Mesenchymal stem cell (in vitro differentiated cells and primary cell): Measurements from ENCODE around the gene TMTC4.
A peak's percentile ranks its signal among the peaks of the same experiment; 100 is the strongest.
"Not testable (repeated sequence)": the region's sequence is repeated elsewhere in the genome, so short reads cannot be mapped to it uniquely, and the experiment has no call there.

Experiments used
- DNase-seq: peaks from one replicate; pipeline ENCODE4 v3.0.0-alpha.2; 2013
- H2AFZ ChIP-seq: one replicate; pipeline ENCODE4 v1.6.1; 2013; ENCODE audit warnings: low read depth, mild to moderate bottlenecking, control low read depth, inconsistent platforms, low read length, moderate library complexity
- H2AK5ac ChIP-seq: 2 replicates; pipeline ENCODE4 v1.6.1; 2013; ENCODE audit warnings: low read length, moderate library complexity, mild to moderate bottlenecking, inconsistent platforms; ENCODE audit not compliant: severe bottlenecking
- H2BK120ac ChIP-seq: one replicate; pipeline ENCODE4 v1.6.1; 2013; ENCODE audit warnings: low read depth, mild to moderate bottlenecking, inconsistent platforms, low read length, moderate library complexity
- H2BK12ac ChIP-seq, 2 experiments: one replicate each; pipeline ENCODE4 v1.6.1; 2013; ENCODE audit warnings: inconsistent platforms in 2 of 2, low read length in 2 of 2, mild to moderate bottlenecking in 2 of 2, moderate library complexity in 2 of 2, control low read depth in 1 of 2
- H2BK15ac ChIP-seq: one replicate; pipeline ENCODE4 v1.6.1; 2013; ENCODE audit warnings: mild to moderate bottlenecking, low read depth, inconsistent platforms; ENCODE audit not compliant: poor library complexity, severe bottlenecking
- H2BK5ac ChIP-seq: 2 replicates; pipeline ENCODE4 v1.6.1; 2013; ENCODE audit warnings: low read depth, mild to moderate bottlenecking, low read length, control low read depth, inconsistent platforms; ENCODE audit not compliant: poor library complexity, severe bottlenecking
- H3K14ac ChIP-seq, 2 experiments: one replicate each; pipeline ENCODE4 v1.6.1; 2013; ENCODE audit warnings: inconsistent platforms in 2 of 2, low read length in 2 of 2, control low read depth in 1 of 2, mild to moderate bottlenecking in 1 of 2, moderate library complexity in 1 of 2
- H3K18ac ChIP-seq, 2 experiments: one replicate each; pipeline ENCODE4 v1.6.1; 2013; ENCODE audit warnings: inconsistent platforms in 2 of 2, low read length in 2 of 2, control low read depth in 1 of 2, low read depth in 1 of 2, mild to moderate bottlenecking in 1 of 2
- H3K23ac ChIP-seq, 2 experiments: one replicate each; pipeline ENCODE4 v1.6.1; 2013; ENCODE audit warnings: inconsistent platforms in 2 of 2, low read length in 2 of 2, mild to moderate bottlenecking in 2 of 2, moderate library complexity in 2 of 2, control low read depth in 1 of 2
- H3K27ac ChIP-seq: 2 replicates; pipeline ENCODE4 v1.5.1; 2013; ENCODE audit warnings: mild to moderate bottlenecking, moderate library complexity, low read length, control low read depth, inconsistent platforms; ENCODE audit not compliant: poor library complexity, severe bottlenecking
- H3K27me3 ChIP-seq, 2 experiments: 2 replicates each; pipeline versions ENCODE4 v1.6.1 to v1.7.0; 2013; ENCODE audit warnings: low read length in 2 of 2, mild to moderate bottlenecking in 2 of 2, moderate library complexity in 2 of 2, control low read depth in 1 of 2, inconsistent platforms in 1 of 2; ENCODE audit not compliant: control insufficient read depth in 1 of 2, insufficient read depth in 1 of 2
- H3K36me3 ChIP-seq, 2 experiments: 2 replicates each; pipeline versions ENCODE4 v1.6.1 to v1.7.0; 2013; ENCODE audit warnings: low read length in 2 of 2, control low read depth in 1 of 2, inconsistent platforms in 1 of 2, low read depth in 1 of 2, mild to moderate bottlenecking in 1 of 2; ENCODE audit not compliant: insufficient read depth in 2 of 2, control insufficient read depth in 1 of 2
- H3K4ac ChIP-seq, 2 experiments: one replicate each; pipeline ENCODE4 v1.6.1; 2013; ENCODE audit warnings: inconsistent platforms in 2 of 2, low read length in 2 of 2, mild to moderate bottlenecking in 2 of 2, moderate library complexity in 2 of 2, control low read depth in 1 of 2, low read depth in 1 of 2
- H3K4me1 ChIP-seq: 2 replicates; pipeline ENCODE4 v1.6.1; 2013; ENCODE audit warnings: low read depth, low read length, control low read depth; ENCODE audit not compliant: control insufficient read depth, insufficient read depth
- H3K4me2 ChIP-seq: 2 replicates; pipeline ENCODE4 v1.6.1; 2013; ENCODE audit warnings: low read length, mild to moderate bottlenecking, inconsistent platforms; ENCODE audit not compliant: poor library complexity, severe bottlenecking
- H3K4me3 ChIP-seq, 2 experiments: 2 replicates each; pipeline versions ENCODE4 v1.5.1 to v1.7.0; 2013; ENCODE audit warnings: low read length in 2 of 2, mild to moderate bottlenecking in 2 of 2, control low read depth in 1 of 2, low read depth in 1 of 2; ENCODE audit not compliant: insufficient read depth in 1 of 2
- H3K79me1 ChIP-seq: replicated peaks from 2 replicates; pipeline ENCODE4 v1.6.1; 2013; ENCODE audit warnings: mild to moderate bottlenecking, control low read depth, low read length, inconsistent platforms; ENCODE audit not compliant: poor library complexity, severe bottlenecking
- H3K9ac ChIP-seq: 2 replicates; pipeline ENCODE4 v1.7.0; 2013; ENCODE audit warnings: mild to moderate bottlenecking, low read length, moderate library complexity
- H3K9me3 ChIP-seq: 2 replicates; pipeline ENCODE4 v1.7.0; 2013; ENCODE audit warnings: mild to moderate bottlenecking, low read length; ENCODE audit not compliant: control insufficient read depth
- H4K8ac ChIP-seq: one replicate; pipeline ENCODE4 v1.6.1; 2013; ENCODE audit warnings: inconsistent platforms, mild to moderate bottlenecking, low read length, moderate library complexity
- H4K91ac ChIP-seq: one replicate; pipeline ENCODE4 v1.6.1; 2013; ENCODE audit warnings: mild to moderate bottlenecking, low read length, inconsistent platforms
- WGBS: methylation state at CpG from one replicate; pipeline ENCODE4 v1.1.7; 2013; ENCODE audit warnings: mixed read lengths; 5-methylcytosine and 5-hydroxymethylcytosine counted together

TMTC4 gene

DNA sequence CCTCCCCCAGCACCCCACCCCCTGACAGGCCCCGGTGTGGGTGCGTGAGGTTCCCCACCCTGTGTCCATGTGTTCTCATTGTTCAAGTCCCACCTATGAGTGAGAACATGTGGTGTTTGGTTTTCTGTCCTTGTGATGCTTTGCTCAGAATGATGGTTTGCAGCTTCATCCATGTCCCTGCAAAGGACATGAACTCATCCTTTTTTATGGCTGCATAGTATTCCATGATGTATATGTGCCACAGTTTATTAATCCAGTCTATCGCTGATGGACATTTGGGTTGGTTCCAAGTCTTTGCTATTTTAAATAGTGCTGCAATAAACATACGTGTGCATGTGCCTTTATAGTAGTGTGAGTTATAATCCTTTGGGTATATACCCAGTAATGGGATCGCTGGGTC is 2.5 kb upstream of the TMTC4 start:
- H3K4me1 ChIP-seq = peaks cover 15% of the 10 kb centered on the region
- not testable (repeated sequence) for H4K91ac ChIP-seq, H3K9me3 ChIP-seq, H3K4ac ChIP-seq, H3K18ac ChIP-seq, H2BK12ac ChIP-seq, DNase-seq, H3K79me1 ChIP-seq, H2BK15ac ChIP-seq, H2BK120ac ChIP-seq, H4K8ac ChIP-seq, H3K4me3 ChIP-seq, H3K27me3 ChIP-seq, H3K14ac ChIP-seq, H3K4me2 ChIP-seq, H2AK5ac ChIP-seq, H3K27ac ChIP-seq, H3K9ac ChIP-seq, H2BK5ac ChIP-seq, H3K36me3 ChIP-seq, H3K23ac ChIP-seq, H2AFZ ChIP-seq
- 91% methylated on average over 5 of the region's 5 CpGs for WGBS

- H3K4me2 ChIP-seq = peak overlapping the region; percentile 89
- no peaks in the 10 kb centered on the region for H3K36me3 ChIP-seq
- H3K9ac ChIP-seq = peak overlapping the region; percentile 93
- no peak for DNase-seq
- H4K91ac ChIP-seq = no peak overlapping the region
- H2BK15ac ChIP-seq = no peak overlapping the region
- no peak overlapping the region for H2BK12ac ChIP-seq
- H3K9me3 ChIP-seq = no peaks in the 10 kb centered on the region
- peak overlapping the region in 1 of 2 experiments; percentile 92 for H3K4me3 ChIP-seq
- no peak overlapping the region for H3K14ac ChIP-seq
- H2BK5ac ChIP-seq = no peak overlapping the region
- 32% methylated on average over 15 of the region's 15 CpGs for whole genome bisulfite sequencing
- peaks cover 13% of the 10 kb centered on the region for H3K79me1 ChIP-seq
- H3K27ac ChIP-seq = no peak overlapping the region
- no peak overlapping the region for H3K23ac ChIP-seq
- H2BK120ac ChIP-seq = no peak overlapping the region
- H3K18ac ChIP-seq = no peak overlapping the region
- H3K4ac ChIP-seq = no peak overlapping the region
- peak overlapping the region; percentile 84 for H2AFZ ChIP-seq
- no peak overlapping the region for H4K8ac ChIP-seq
- peaks cover 15% of the 10 kb centered on the region for H3K4me1 ChIP-seq
- no peak overlapping the region for H2AK5ac ChIP-seq
- peaks cover 0 to 6% of the 10 kb centered on the region in 2 experiments for H3K27me3 ChIP-seq
Observed at GRCh38 chr13:100675661-100676129, 1.1 kb upstream of the TMTC4 start.

DNA sequence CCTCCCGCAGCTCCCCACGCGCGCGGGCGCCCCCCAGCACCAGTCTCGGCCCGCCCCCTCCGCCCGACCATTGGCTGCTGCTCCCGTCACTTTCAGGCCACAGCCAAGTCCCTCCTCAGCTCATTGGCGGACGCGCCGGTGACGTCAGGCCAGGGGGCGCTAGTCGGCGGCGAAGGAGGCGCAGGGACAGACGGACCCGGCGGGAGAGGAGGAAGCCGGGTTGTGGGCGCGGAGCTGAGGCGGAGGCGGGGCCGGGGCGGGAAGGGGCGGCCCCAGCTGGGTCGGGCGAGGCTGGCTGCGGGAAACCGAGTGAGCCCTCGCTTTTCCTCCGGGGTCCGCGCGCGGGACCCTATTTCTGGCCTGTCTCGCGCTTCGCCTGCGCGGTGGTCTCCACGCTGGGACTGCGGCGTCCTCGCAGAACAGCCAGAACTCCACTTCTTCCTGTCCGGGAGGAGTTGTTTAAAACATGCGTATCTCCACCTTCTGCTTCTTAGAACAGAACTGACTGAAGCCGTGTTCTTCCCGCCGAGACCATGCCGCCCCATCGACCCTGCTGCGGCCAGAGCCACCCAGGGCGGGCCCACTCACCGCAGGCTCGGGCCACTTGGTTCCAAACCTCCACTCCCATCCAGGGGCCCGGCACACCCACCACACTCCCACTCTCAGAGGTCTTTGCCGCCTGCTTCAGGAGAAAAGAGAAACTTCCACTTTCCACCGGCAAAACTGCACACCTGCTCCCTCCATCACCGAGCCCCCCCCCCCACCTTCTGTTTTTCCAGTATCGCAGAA is 471 bp upstream of the TMTC4 start:
- Histone ChIP-seq H3K27me3 (peaks cover 0 to 6% of the 10 kb centered on the region in 2 experiments), H4K8ac (peak overlapping the region; percentile 97), H3K79me1 (peaks cover 19% of the 10 kb centered on the region), H3K4me3 (peak overlapping the region; percentile 85 to 92), H2BK120ac (peak overlapping the region; percentile 73), H3K4ac (peak overlapping the region in 1 of 2 experiments; percentile 86), H3K9ac (peak overlapping the region; percentile 93), H3K4me2 (peak overlapping the region; percentile 89), H3K23ac (no peak overlapping the region), H3K18ac (peak overlapping the region; percentile 52 to 91), H2AFZ (peak overlapping the region; percentile 84), H2BK5ac (no peak overlapping the region), H3K4me1 (peaks cover 15% of the 10 kb centered on the region), H4K91ac (peak overlapping the region; percentile 50), H3K36me3 (peaks cover 0 to 1% of the 10 kb centered on the region in 2 experiments), H2BK12ac (peak overlapping the region in 1 of 2 experiments; percentile 93), H2BK15ac (no peak overlapping the region), H3K14ac (peak overlapping the region; percentile 36 to 81), H3K27ac (peak overlapping the region; percentile 62), H2AK5ac (no peak overlapping the region), H3K9me3 (no peaks in the 10 kb centered on the region)
- WGBS = under 1% methylated on average over 42 of the region's 67 CpGs
- peak; percentile 97 for DNase-seq

DNA sequence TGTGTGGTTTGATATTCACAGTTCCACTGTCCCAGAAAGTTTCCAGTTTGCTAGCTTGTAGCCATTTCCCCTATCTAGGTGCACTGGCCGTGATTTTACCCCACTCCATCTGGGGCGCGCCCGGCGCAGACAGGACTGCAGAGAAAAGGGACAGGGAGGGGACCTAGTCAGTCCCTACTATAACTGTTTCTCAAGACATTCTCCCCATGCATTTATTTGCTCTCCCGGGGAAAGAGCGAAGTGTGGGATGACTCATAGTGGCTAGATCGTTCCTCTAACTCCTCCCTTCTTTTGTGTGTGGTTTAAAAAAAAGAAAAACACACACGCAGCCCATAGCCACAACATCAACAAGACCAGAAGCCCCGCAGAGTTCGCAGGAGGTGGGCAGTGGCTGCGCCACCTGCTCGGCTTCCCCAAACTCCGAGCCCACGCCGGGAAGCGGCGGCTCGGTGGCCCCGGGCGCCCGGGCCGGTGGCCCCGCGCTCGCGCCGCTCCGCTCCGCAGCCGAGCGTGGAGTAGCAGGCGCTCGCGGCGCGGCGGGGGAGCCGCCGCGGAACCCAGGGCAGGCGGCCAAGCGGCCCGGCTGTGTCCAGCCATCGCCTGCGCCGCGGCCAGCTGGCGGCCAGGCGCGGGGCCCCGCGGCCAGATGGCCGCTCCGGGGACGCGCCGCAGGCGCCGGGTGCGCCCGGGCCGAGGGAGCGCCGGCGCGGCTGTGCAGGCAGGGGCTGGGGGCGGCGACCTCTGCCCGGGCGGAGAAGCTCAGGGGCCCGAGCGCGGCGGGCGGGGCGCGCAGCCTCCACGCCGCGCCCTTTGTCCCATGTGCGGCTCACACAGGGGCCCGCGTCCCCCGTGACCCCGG is 653 bp downstream of the TMTC4 start:
- Histone ChIP-seq H4K8ac (peak overlapping the region; percentile 60), H4K91ac (no peak overlapping the region), H3K9ac (peak overlapping the region; percentile 77), H3K23ac (no peak overlapping the region), H3K4ac (no peak overlapping the region), H2BK12ac (peak overlapping the region in 1 of 2 experiments; percentile 18), H3K4me1 (peaks cover 15% of the 10 kb centered on the region), H3K36me3 (peaks cover 6 to 12% of the 10 kb centered on the region in 2 experiments), H3K18ac (peak overlapping the region; percentile 75 to 86), H3K9me3 (no peaks in the 10 kb centered on the region), H3K4me2 (peak overlapping the region; percentile 92), H2AFZ (peak overlapping the region; percentile 60), H3K27me3 (peaks cover 0 to 6% of the 10 kb centered on the region in 2 experiments), H3K4me3 (peak overlapping the region; percentile 85 to 87), H2BK5ac (no peak overlapping the region), H3K27ac (peak overlapping the region; percentile 73), H2BK120ac (peak overlapping the region; percentile 61), H3K14ac (no peak overlapping the region), H2BK15ac (peak overlapping the region; percentile 83), H3K79me1 (peaks cover 27% of the 10 kb centered on the region), H2AK5ac (no peak overlapping the region)
- DNase-seq = peak; percentile 93
- under 1% methylated on average over 28 of the region's 86 CpGs for WGBS
